ENCODE results near the gene PDPR.
"Not testable (repeated sequence)": the region's sequence is repeated elsewhere in the genome, so short reads cannot be mapped to it uniquely, and the experiment has no call there.

Gene PDPR

DNA sequence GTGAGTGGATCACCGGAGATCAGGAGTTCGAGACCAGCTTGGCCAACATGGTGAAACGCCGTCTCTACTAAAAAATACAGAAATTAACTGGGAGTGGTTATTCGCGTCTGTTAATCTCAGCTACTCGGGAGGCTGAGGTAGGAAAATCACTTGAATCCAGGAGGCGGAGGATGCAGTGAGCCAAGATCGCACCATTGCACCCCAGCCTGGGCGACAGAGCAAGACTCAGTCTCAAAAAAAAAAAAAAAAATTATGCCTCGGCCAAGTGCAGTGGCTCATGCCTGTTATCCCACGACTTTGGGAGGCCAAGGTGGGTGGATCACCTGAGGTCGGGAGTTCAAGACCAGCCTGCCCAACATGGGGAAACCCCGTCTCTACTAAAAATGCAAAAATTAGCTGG lies 9.7 kb downstream of the PDPR start:
- DNase-seq (ENCODE audit: low read depth); H3K4me3 ChIP-seq (ENCODE audit: low read depth, low read length): not testable (repeated sequence)

GRCh38 chr16:70126226-70126625 lies 12.1 kb downstream of the PDPR start:
- H3K4me3 ChIP-seq (ENCODE audit: low read depth, low read length); DNase-seq (ENCODE audit: low read depth): not testable (repeated sequence)

GRCh38 chr16:70127706-70128105 lies 13.6 kb downstream of the PDPR start:
- not testable (repeated sequence) for H3K4me3 ChIP-seq (ENCODE audit: low read depth, low read length)

DNA sequence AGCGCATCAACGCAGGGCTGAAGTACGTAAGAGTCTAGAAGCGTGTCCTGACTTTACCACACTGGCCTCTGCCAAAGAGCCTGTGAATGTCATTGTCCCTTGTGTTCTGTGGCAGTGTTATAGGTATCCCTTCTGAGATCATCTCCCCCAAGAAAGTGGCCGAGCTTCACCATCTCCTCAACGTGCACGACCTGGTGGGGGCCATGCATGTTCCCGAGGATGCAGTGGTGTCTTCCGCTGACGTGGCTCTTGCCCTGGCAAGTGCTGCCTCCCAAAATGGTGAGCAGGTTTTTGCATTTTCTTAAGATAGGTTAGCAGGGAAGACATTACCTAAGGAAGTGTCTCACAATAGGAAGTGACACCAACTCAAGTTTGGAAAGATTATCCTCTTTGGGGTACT lies 14.7 kb downstream of the PDPR start:
- H3K4me3 ChIP-seq (ENCODE audit: low read depth, low read length); DNase-seq (ENCODE audit: low read depth): not testable (repeated sequence)

More at GRCh38 chr16:70127706-70128105, 13.6 kb downstream of the PDPR start:
- not testable (repeated sequence) for DNase-seq (ENCODE audit: low read depth)

DNA sequence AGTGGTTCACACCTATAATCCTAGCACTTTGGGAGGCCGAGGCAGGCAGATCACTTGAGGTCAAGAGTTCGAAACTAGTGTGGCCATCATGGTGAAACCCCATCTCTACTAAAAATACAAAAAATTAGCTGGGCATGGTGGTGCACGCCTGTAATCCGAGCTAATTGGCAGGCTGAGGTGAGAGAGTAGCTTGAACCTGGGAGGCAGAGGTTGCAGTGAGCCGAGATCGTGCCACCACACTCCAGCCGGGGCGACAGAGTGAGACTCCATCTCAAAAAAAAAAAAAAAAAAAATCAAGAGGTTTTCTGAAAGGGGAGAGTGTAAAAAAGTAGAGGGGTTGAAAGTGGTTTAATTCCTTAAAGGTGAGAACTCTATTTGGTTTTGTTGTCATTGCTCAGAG lies 21.7 kb downstream of the PDPR start:
- H3K4me3 ChIP-seq (ENCODE audit: low read depth, low read length); DNase-seq (ENCODE audit: low read depth): not testable (repeated sequence)

GRCh38 chr16:70136595-70136994 lies 22.5 kb downstream of the PDPR start:
- DNase-seq (ENCODE audit: low read depth); H3K4me3 ChIP-seq (ENCODE audit: low read depth, low read length): not testable (repeated sequence)

DNA sequence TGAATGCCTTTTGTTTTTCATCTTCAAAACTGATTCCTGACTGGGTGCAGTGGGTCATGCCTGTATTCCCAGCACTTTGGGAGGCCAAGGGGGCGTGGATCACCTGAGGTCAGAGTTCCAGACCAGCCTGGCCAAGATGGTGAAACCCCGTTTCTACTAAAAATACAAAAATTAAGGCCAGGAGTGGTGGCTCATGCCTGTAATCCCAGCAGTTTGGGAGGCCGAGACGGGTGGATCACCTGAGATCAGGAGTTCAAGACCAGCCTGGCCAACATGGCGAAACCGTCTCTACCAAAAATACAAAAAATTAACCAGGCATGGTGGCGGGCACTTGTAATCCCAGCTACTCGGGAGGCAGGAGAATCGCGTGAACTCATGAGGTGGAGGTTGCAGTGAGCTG lies 28.6 kb downstream of the PDPR start:
- not testable (repeated sequence) for H3K4me3 ChIP-seq (ENCODE audit: low read depth, low read length)

GRCh38 chr16:70143231-70143895 lies 29.2 kb downstream of the PDPR start:
- not testable (repeated sequence) for DNase-seq (ENCODE audit: low read depth); H3K4me3 ChIP-seq (ENCODE audit: low read depth, low read length)

More for the DNA sequence above, 28.6 kb downstream of the PDPR start:
- DNase-seq (ENCODE audit: low read depth), result not testable (repeated sequence)

- not testable (repeated sequence) for DNase-seq (ENCODE audit: low read depth); H3K4me3 ChIP-seq (ENCODE audit: low read depth, low read length)
These were observed 33.7 kb downstream of the PDPR start for GRCh38 chr16:70147853-70148252.

- not testable (repeated sequence) for H3K4me3 ChIP-seq (ENCODE audit: low read depth, low read length); DNase-seq (ENCODE audit: low read depth)
These were observed 34.3 kb downstream of the PDPR start for GRCh38 chr16:70148453-70148852.

- H3K4me3 ChIP-seq (ENCODE audit: low read depth, low read length); DNase-seq (ENCODE audit: low read depth): not testable (repeated sequence)
These were observed 35.2 kb downstream of the PDPR start for GRCh38 chr16:70149296-70149695.

- no peak for DNase-seq (ENCODE audit: low read depth)
- TF ChIP-seq, protein P1, sequence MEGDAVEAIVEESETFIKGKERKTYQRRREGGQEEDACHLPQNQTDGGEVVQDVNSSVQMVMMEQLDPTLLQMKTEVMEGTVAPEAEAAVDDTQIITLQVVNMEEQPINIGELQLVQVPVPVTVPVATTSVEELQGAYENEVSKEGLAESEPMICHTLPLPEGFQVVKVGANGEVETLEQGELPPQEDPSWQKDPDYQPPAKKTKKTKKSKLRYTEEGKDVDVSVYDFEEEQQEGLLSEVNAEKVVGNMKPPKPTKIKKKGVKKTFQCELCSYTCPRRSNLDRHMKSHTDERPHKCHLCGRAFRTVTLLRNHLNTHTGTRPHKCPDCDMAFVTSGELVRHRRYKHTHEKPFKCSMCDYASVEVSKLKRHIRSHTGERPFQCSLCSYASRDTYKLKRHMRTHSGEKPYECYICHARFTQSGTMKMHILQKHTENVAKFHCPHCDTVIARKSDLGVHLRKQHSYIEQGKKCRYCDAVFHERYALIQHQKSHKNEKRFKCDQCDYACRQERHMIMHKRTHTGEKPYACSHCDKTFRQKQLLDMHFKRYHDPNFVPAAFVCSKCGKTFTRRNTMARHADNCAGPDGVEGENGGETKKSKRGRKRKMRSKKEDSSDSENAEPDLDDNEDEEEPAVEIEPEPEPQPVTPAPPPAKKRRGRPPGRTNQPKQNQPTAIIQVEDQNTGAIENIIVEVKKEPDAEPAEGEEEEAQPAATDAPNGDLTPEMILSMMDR (IDR thresholded peaks at IDR 0.05; ENCODE audit: low read depth, low read length, missing control alignments), result no peak
These were observed 37.3 kb downstream of the PDPR start for GRCh38 chr16:70151391-70151790.

GRCh38 chr16:70151941-70152509 lies 37.9 kb downstream of the PDPR start:
- H3K4me3 ChIP-seq (ENCODE audit: low read depth, low read length), result no peak overlapping the region
- no peak for DNase-seq (ENCODE audit: low read depth)
- TF ChIP-seq, protein P1 (IDR thresholded peaks at IDR 0.05; ENCODE audit: low read depth, low read length, missing control alignments), result no peak

More at GRCh38 chr16:70151391-70151790, 37.3 kb downstream of the PDPR start:
- no peak overlapping the region for H3K4me3 ChIP-seq (ENCODE audit: low read depth, low read length)
